ENCODE results near the gene CBX8.

GRCh38 chr17:79779661-79780365 lies 17.1 kb downstream of the CBX8 start:
- TF ChIP-seq, protein P1, sequence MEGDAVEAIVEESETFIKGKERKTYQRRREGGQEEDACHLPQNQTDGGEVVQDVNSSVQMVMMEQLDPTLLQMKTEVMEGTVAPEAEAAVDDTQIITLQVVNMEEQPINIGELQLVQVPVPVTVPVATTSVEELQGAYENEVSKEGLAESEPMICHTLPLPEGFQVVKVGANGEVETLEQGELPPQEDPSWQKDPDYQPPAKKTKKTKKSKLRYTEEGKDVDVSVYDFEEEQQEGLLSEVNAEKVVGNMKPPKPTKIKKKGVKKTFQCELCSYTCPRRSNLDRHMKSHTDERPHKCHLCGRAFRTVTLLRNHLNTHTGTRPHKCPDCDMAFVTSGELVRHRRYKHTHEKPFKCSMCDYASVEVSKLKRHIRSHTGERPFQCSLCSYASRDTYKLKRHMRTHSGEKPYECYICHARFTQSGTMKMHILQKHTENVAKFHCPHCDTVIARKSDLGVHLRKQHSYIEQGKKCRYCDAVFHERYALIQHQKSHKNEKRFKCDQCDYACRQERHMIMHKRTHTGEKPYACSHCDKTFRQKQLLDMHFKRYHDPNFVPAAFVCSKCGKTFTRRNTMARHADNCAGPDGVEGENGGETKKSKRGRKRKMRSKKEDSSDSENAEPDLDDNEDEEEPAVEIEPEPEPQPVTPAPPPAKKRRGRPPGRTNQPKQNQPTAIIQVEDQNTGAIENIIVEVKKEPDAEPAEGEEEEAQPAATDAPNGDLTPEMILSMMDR (IDR thresholded peaks at IDR 0.05): no peak
- TF ChIP-seq POLR2A (IDR thresholded peaks at IDR 0.05) (no peak), EP300 (IDR thresholded peaks at IDR 0.05) (no peak)
